EL (cell line): ENCODE data around the gene NRL.
A peak's percentile ranks its signal among the peaks of the same experiment; 100 is the strongest.

ENCODE experiments used
- DNase-seq: peaks from one replicate; pipeline ENCODE4 v3.0.0-alpha.2; 2016

The NRL gene

GRCh38 chr14:24080888-24081738 is 33.6 kb downstream of the NRL start:
- DNase-seq = peak; percentile 34

- no peak for DNase-seq
Measured at GRCh38 chr14:24080142-24080530, 34.6 kb downstream of the NRL start.

GRCh38 chr14:24079491-24080141 is 35.1 kb downstream of the NRL start:
- DNase-seq = no peak

- no peak for DNase-seq
Measured at GRCh38 chr14:24078146-24078545, 36.6 kb downstream of the NRL start.

GRCh38 chr14:24077086-24077485 is 37.7 kb downstream of the NRL start:
- DNase-seq = no peak

GRCh38 chr14:24076302-24076601 is 38.5 kb downstream of the NRL start:
- DNase-seq = no peak

GRCh38 chr14:24075485-24076301 is 39.1 kb downstream of the NRL start:
- no peak for DNase-seq

- DNase-seq = no peak
Measured at GRCh38 chr14:24074625-24075484, 39.9 kb downstream of the NRL start.

GRCh38 chr14:24072881-24073877 is 41.6 kb downstream of the NRL start:
- DNase-seq = no peak

- DNase-seq = no peak
Measured at GRCh38 chr14:24072436-24072835, 42.3 kb downstream of the NRL start.

GRCh38 chr14:24071836-24072430 is 42.8 kb downstream of the NRL start:
- no peak for DNase-seq

- DNase-seq = no peak
Measured at GRCh38 chr14:24071144-24071697, 43.5 kb downstream of the NRL start, which contains the start of gene CPNE6. Gene CPNE6 (plus strand): TSS chr14:24071562. CDS start chr14:24072937, 1,375 bp downstream.

GRCh38 chr14:24070285-24071143 is 44.2 kb downstream of the NRL start:
- DNase-seq = no peak

GRCh38 chr14:24069411-24069735 is 45.4 kb downstream of the NRL start:
- DNase-seq = no peak

- DNase-seq = no peak
Measured at GRCh38 chr14:24068711-24069410, 45.9 kb downstream of the NRL start.

GRCh38 chr14:24067133-24068082 is 47.3 kb downstream of the NRL start:
- no peak for DNase-seq

GRCh38 chr14:24066496-24067132 is 48.1 kb downstream of the NRL start:
- DNase-seq = no peak
